Endothelial cell of umbilical vein (primary cell): ENCODE results near the gene DCPS. TPM values are rescaled to one million over a fixed set of nuclear protein-coding genes. Genes with fewer than 3 reads are reported as not detected.
"Not testable (repeated sequence)": the region's sequence is repeated elsewhere in the genome, so short reads cannot be mapped to it uniquely, and the experiment has no call there.

Experiments
- BruUV-seq: library from RNA; stranded (reverse); fragments of 400-500 nt; replicated peaks from 2 replicates; lab custom pipeline; 2021; lab: Mats Ljungman, UMichigan
- CTCF ChIA-PET: fragments of 300-600, 350-600 bp; sonication (Branson Sonifier 250); formaldehyde crosslinking; loops from one replicate; lab custom pipeline; 2021; ENCODE audit warnings: antibody characterized with exemption, inconsistent platforms; lab: Charles Lee
- POLR2A ChIA-PET: fragments of 300-600, 350-600 bp; sonication (Branson Sonifier 250); formaldehyde crosslinking; loops from one replicate; lab custom pipeline; 2021; ENCODE audit warnings: antibody characterized with exemption, inconsistent platforms; lab: Charles Lee
- DNase-seq: peaks from one replicate; pipeline ENCODE4 v3.0.0-alpha.2; 2011; ENCODE audit warnings: low read depth, low spot score
- FAIRE-seq: peaks from 2 replicates; lab custom pipeline; 2011; peaks lifted over from hg19 to GRCh38; lab: Jason Lieb, UNC
- H2AFZ ChIP-seq: 2 replicates; pipeline ENCODE4 v1.6.0; 2012; ENCODE audit warnings: low read depth, low read length, control low read depth, inconsistent platforms
- H3K27ac ChIP-seq: 2 replicates; pipeline ENCODE4 v1.5.1; 2011; ENCODE audit warnings: low read depth, mild to moderate bottlenecking, control low read depth, low read length, moderate library complexity; ENCODE audit not compliant: insufficient read depth
- H3K27me3 ChIP-seq, 2 experiments: 2 replicates each; pipeline versions ENCODE4 v1.6.0 to v1.6.1; 2011; ENCODE audit warnings: low read length in 2 of 2, mixed read lengths in 1 of 2; ENCODE audit not compliant: control insufficient read depth in 2 of 2, insufficient read depth in 2 of 2
- H3K36me3 ChIP-seq, 2 experiments: 2 replicates in 1 of 2; 3 replicates in 1 of 2; pipeline ENCODE4 v1.5.1; 2011; ENCODE audit warnings: low read length in 2 of 2, mild to moderate bottlenecking in 1 of 2, moderate library complexity in 1 of 2; ENCODE audit not compliant: control insufficient read depth in 2 of 2, insufficient read depth in 2 of 2; ENCODE audit errors: extremely low read depth in 1 of 2
- H3K4me1 ChIP-seq: 3 replicates; pipeline ENCODE4 v1.5.1; 2011; ENCODE audit warnings: mild to moderate bottlenecking, low read length; ENCODE audit not compliant: control insufficient read depth, insufficient read depth; ENCODE audit errors: extremely low read depth
- H3K4me2 ChIP-seq: 2 replicates; pipeline ENCODE4 v1.6.1; 2011; ENCODE audit warnings: low read length, control low read depth, mixed read lengths; ENCODE audit not compliant: insufficient read depth
- H3K4me3 ChIP-seq, 3 experiments: fragments of 200-600 bp in 1 of 3; sonication (generic), shearing (Covaris generic) in 1 of 3; replicated peaks in 1 of 3; 2 replicates each; pipeline ENCODE4 v1.5.1; 2011 to 2016; ENCODE audit warnings: control low read depth in 3 of 3, low read length in 3 of 3, mild to moderate bottlenecking in 2 of 3, inconsistent platforms in 1 of 3, low read depth in 1 of 3, moderate library complexity in 1 of 3; ENCODE audit not compliant: insufficient read depth in 1 of 3
- H3K79me2 ChIP-seq: 2 replicates; pipeline ENCODE4 v1.6.0; 2012; ENCODE audit warnings: low read length, inconsistent platforms; ENCODE audit not compliant: control insufficient read depth, insufficient read depth
- H3K9ac ChIP-seq: replicated peaks from 2 replicates; pipeline ENCODE3; 2011; ENCODE audit warnings: low read length, control low read depth; ENCODE audit not compliant: insufficient read depth; ENCODE audit errors: extremely low read depth
- H3K9me1 ChIP-seq: replicated peaks from 3 replicates; pipeline ENCODE4 v1.6.0; 2011; ENCODE audit warnings: mild to moderate bottlenecking, low read length; ENCODE audit not compliant: control insufficient read depth, insufficient read depth; ENCODE audit errors: extremely low read depth
- H3K9me3 ChIP-seq: replicated peaks from 2 replicates; pipeline ENCODE4 v1.5.1; 2012; ENCODE audit warnings: low read length, inconsistent platforms; ENCODE audit not compliant: control insufficient read depth, insufficient read depth
- H4K20me1 ChIP-seq: replicated peaks from 2 replicates; pipeline ENCODE3; 2011; ENCODE audit warnings: mild to moderate bottlenecking, low read length; ENCODE audit not compliant: control insufficient read depth, insufficient read depth; ENCODE audit errors: extremely low read depth
- CTCF ChIP-seq, 2 donors: IDR thresholded peaks; 1 replicate in 1 of 2; 2 replicates in 1 of 2; pipeline ENCODE4 v1.5.1; 2011; ENCODE audit warnings: low read length in 2 of 2, mild to moderate bottlenecking in 2 of 2, moderate library complexity in 2 of 2, control low read depth in 1 of 2, inconsistent platforms in 1 of 2, low read depth in 1 of 2; ENCODE audit not compliant: insufficient read depth in 1 of 2; ENCODE audit errors: extremely low read depth in 1 of 2
- FOS ChIP-seq: IDR thresholded peaks from 2 replicates; pipeline ENCODE4 v1.6.1; 2011; ENCODE audit warnings: mild to moderate bottlenecking, low read length, moderate library complexity, borderline replicate concordance; ENCODE audit not compliant: insufficient read depth
- GATA2 ChIP-seq: IDR thresholded peaks from 2 replicates; pipeline ENCODE4 v1.7.0; 2011; ENCODE audit warnings: low read depth, mild to moderate bottlenecking, moderate library complexity, mixed read lengths, low read length; ENCODE audit not compliant: insufficient read length, insufficient read depth
- JUN ChIP-seq: IDR thresholded peaks from 2 replicates; pipeline ENCODE4 v1.6.1; 2011; ENCODE audit warnings: borderline replicate concordance, low read depth; ENCODE audit not compliant: insufficient read length, insufficient read depth
- POLR2A ChIP-seq: IDR thresholded peaks from 2 replicates; pipeline ENCODE4 v1.6.1; 2012; ENCODE audit warnings: low read depth, mild to moderate bottlenecking, control low read depth, low read length
- dilution Hi-C: fragments of 300-500 bp; cut with MboI; formaldehyde crosslinking; loops from one replicate; pipeline ENCODE4 v1.15.0; 2019; ENCODE audit warnings: low sequenced_read_pairs; ENCODE audit not compliant: extremely low pct_ligation_motif_present
- intact Hi-C: fragments of 100-400 bp; cut with micrococcal nuclease; formaldehyde crosslinking; loops from one replicate; pipeline ENCODE4 v1.10.0; 2022
- polyA plus RNA-seq, 4 experiments: library from polyadenylated mRNA; depleted of rRNA in 3 of 4; stranded (reverse) in 3 of 4; unstranded in 1 of 4; fragments of >200 nt; gene quantifications; 2 replicates each; pipeline versions ENCODE4 v1.2.1 to v1.2.3, GENCODE V29; 2011 to 2012; ENCODE audit warnings: missing spikeins in 1 of 4
- total RNA-seq: library from RNA; stranded (reverse); gene quantifications from 2 replicates; pipeline ENCODE4 v1.2.3, GENCODE V29; 2021

The DCPS gene
- total and polyA plus RNA-seq, 2 donors (not counting 3 experiments of a cell fraction or from before 2014, with no cell fraction given), result 19.6 to 36.0 TPM

GRCh38 chr11:126345759-126346585 lies 42.1 kb downstream of the DCPS start:
- Histone ChIP-seq H2AFZ (no peak overlapping the region), H3K27ac (peak overlapping the region; percentile 77), H3K9me1 (no peaks in the 10 kb centered on the region), H3K79me2 (peaks cover 18% of the 10 kb centered on the region), H3K9me3 (no peaks in the 10 kb centered on the region), H3K36me3 (peaks cover 0 to 2% of the 10 kb centered on the region in 2 experiments), H3K4me2 (no peak overlapping the region), H3K9ac (peak overlapping the region; percentile 32), H3K4me1 (peaks cover 50% of the 10 kb centered on the region), H3K4me3 (no peak overlapping the region), H4K20me1 (no peaks in the 10 kb centered on the region), H3K27me3 (no peaks in the 10 kb centered on the region)
- CTCF ChIA-PET, result interaction anchor here (0.9 kb wide), 1 partner anchor 35 kb away, joined by 5 read pairs; no protein-coding TSS in a partner anchor
- POLR2A ChIA-PET, result no interaction called here
- dilution Hi-C loops, result no loop called here
- no TSS peak for BruUV-seq
- DNase-seq (peak; percentile 59), FAIRE-seq (peak; percentile 89)
- peak; percentile 61 for TF ChIP-seq FOS
- TF ChIP-seq GATA2, result peak; percentile 61
- no peak for TF ChIP-seq POLR2A
- peak; percentile 18 for TF ChIP-seq JUN
- intact Hi-C loops, result loop anchor here (1.0 to 5.0 kb wide), 4 partner anchors 9 to 134 kb away; partner anchors contain the start of genes FAM118B, RPUSD4 and ST3GAL4

DNA sequence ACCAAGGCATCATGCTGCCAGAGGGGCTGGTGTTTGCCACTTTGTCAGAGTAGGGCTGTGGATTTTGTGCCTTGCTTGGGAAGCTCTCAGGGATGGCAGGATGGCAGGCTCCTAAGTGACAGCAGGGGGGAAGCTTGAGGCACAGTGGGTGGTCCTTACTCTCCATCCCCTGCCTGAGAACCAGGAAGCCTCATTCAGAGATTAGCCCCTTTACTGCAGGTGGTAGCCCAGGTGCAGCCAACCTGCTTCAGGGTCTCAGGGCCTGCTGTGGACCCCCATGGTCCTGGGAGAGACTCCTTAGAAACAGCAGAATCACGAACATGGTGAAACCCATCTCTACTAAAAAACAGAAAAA lies 42.7 kb downstream of the DCPS start:
- DNase-seq (no peak), FAIRE-seq (no peak)
- Histone ChIP-seq H3K4me2 (no peak overlapping the region), H3K9me1 (no peaks in the 10 kb centered on the region), H3K9ac (peak overlapping the region; percentile 32), H4K20me1 (no peaks in the 10 kb centered on the region), H2AFZ (no peak overlapping the region), H3K27me3 (no peaks in the 10 kb centered on the region), H3K36me3 (peaks cover 0 to 2% of the 10 kb centered on the region in 2 experiments), H3K79me2 (peaks cover 23% of the 10 kb centered on the region), H3K9me3 (no peaks in the 10 kb centered on the region), H3K27ac (peak overlapping the region; percentile 77), H3K4me1 (peaks cover 44% of the 10 kb centered on the region), H3K4me3 (no peak overlapping the region)
- intact Hi-C loops, result loop anchor here (1.0 to 5.0 kb wide), 4 partner anchors 9 to 134 kb away; partner anchors contain the start of genes FAM118B, RPUSD4 and ST3GAL4
- dilution Hi-C loops, result no loop called here
- no peak for TF ChIP-seq JUN
- TF ChIP-seq POLR2A, result peak; percentile 18
- TF ChIP-seq FOS, result no peak
- no peak for TF ChIP-seq CTCF (IDR thresholded peaks at IDR 0.05; ENCODE audit: extremely low read depth in 1 of 2, insufficient read depth in 1 of 2, low read depth in 1 of 2, low read length in 2 of 2)
- no peak for TF ChIP-seq GATA2
- POLR2A ChIA-PET, result no interaction called here
- no TSS peak for BruUV-seq
- CTCF ChIA-PET, result interaction anchor here (0.9 kb wide), 1 partner anchor 36 kb away, joined by 5 read pairs; no protein-coding TSS in a partner anchor

- H3K36me3 ChIP-seq, H3K4me3 ChIP-seq, H3K9me1 ChIP-seq, POLR2A ChIA-PET, BruUV-seq, dilution Hi-C loops, H3K4me2 ChIP-seq, CTCF ChIA-PET, H3K27me3 ChIP-seq, H3K9me3 ChIP-seq, DNase-seq, H4K20me1 ChIP-seq, FAIRE-seq, H2AFZ ChIP-seq: not testable (repeated sequence)
- peaks cover 41% of the 10 kb centered on the region for H3K4me1 ChIP-seq
- peak overlapping the region; percentile 32 for H3K9ac ChIP-seq
- intact Hi-C loops, result loop anchor here (1.0 to 5.0 kb wide), 4 partner anchors 8 to 135 kb away; partner anchors contain the start of genes FAM118B, RPUSD4 and ST3GAL4
- H3K27ac ChIP-seq, result peak overlapping the region; percentile 77
- peaks cover 25% of the 10 kb centered on the region for H3K79me2 ChIP-seq
These were observed 43.1 kb downstream of the DCPS start for GRCh38 chr11:126346946-126347345.
